B cell (primary cell): ENCODE measurements around the gene SUSD3. TPM values are rescaled to one million over a fixed set of nuclear protein-coding genes. Genes with fewer than 3 reads are reported as not detected.
A peak's percentile ranks its signal among the peaks of the same experiment; 100 is the strongest.

Source experiments
- ATAC-seq: fragments of 200-7000 bp; cut with Tn5 transposase; one replicate; pipeline ENCODE4 v1.10.0; 2021; ENCODE audit warnings: low read depth, mild to moderate bottlenecking, moderate number of reproducible peaks, moderate library complexity
- CTCF ChIA-PET: fragments of 350-600 bp; sonication (Branson Sonifier 250); formaldehyde crosslinking; loops from one replicate; lab custom pipeline; 2021; ENCODE audit warnings: antibody characterized with exemption, inconsistent platforms; lab: Charles Lee
- POLR2A ChIA-PET: fragments of 350-600 bp; sonication (Branson Sonifier 250); formaldehyde crosslinking; loops from one replicate; lab custom pipeline; 2021; ENCODE audit warnings: antibody characterized with exemption; lab: Charles Lee
- DNase-seq: peaks from one replicate; pipeline ENCODE4 v3.0.0; 2013
- H2AFZ ChIP-seq: 2 replicates; pipeline ENCODE4 v1.6.1; 2012; ENCODE audit warnings: mild to moderate bottlenecking, low read depth, low read length; ENCODE audit not compliant: insufficient read depth, poor library complexity, severe bottlenecking
- H3K27ac ChIP-seq, 2 donors: 1 replicate in 1 of 2; 2 replicates in 1 of 2; pipeline ENCODE4 v1.5.1; 2012 to 2013; ENCODE audit warnings: low read length in 2 of 2, mild to moderate bottlenecking in 2 of 2, moderate library complexity in 1 of 2
- H3K27me3 ChIP-seq, 4 experiments: fragments of 200-600 bp in 1 of 4; sonication (generic) in 1 of 4; replicated peaks in 1 of 4; 1 replicate in 2 of 4; 2 replicates in 2 of 4; pipeline versions ENCODE4 v1.6.1 to v1.7.0; 2013 to 2016; ENCODE audit warnings: low read length in 3 of 4, mild to moderate bottlenecking in 2 of 4, mixed read lengths in 1 of 4, moderate library complexity in 1 of 4; ENCODE audit not compliant: insufficient read depth in 4 of 4, control insufficient read depth in 3 of 4; ENCODE audit errors: control extremely low read depth in 1 of 4
- H3K36me3 ChIP-seq, 2 experiments: replicated peaks in 1 of 2; 1 replicate in 1 of 2; 2 replicates in 1 of 2; pipeline versions ENCODE4 v1.6.1 to v1.7.1; 2013; ENCODE audit warnings: low read length in 1 of 2; ENCODE audit not compliant: insufficient read depth in 2 of 2, control insufficient read depth in 1 of 2; ENCODE audit errors: control extremely low read depth in 1 of 2, extremely low read depth in 1 of 2
- H3K4me1 ChIP-seq, 2 donors: fragments of 200-600 bp in 1 of 2; sonication (generic) in 1 of 2; 1 replicate in 1 of 2; 2 replicates in 1 of 2; pipeline versions ENCODE4 v1.5.1 to v1.6.1; 2013 to 2017; ENCODE audit warnings: low read length in 2 of 2; ENCODE audit not compliant: control insufficient read depth in 2 of 2, insufficient read depth in 2 of 2
- H3K4me2 ChIP-seq: replicated peaks from 2 replicates; pipeline ENCODE3; 2012; ENCODE audit warnings: mild to moderate bottlenecking, low read depth, low read length; ENCODE audit not compliant: poor library complexity, severe bottlenecking
- H3K4me3 ChIP-seq, 5 experiments: fragments of 200-600 bp in 1 of 5; sonication (generic) in 1 of 5; 1 replicate in 3 of 5; 2 replicates in 2 of 5; pipeline versions ENCODE4 v1.5.1 to v1.7.0; 2011 to 2016; ENCODE audit warnings: low read length in 4 of 5, mild to moderate bottlenecking in 4 of 5, low read depth in 2 of 5, control low read depth in 1 of 5, moderate library complexity in 1 of 5; ENCODE audit not compliant: insufficient read depth in 1 of 5; ENCODE audit errors: control extremely low read depth in 1 of 5, extremely low read depth in 1 of 5
- H3K79me2 ChIP-seq: fragments of 200-600 bp; sonication (generic); one replicate; pipeline ENCODE4 v1.6.0; 2016; ENCODE audit warnings: low read length; ENCODE audit not compliant: control insufficient read depth, insufficient read depth
- H3K9ac ChIP-seq: fragments of 200-600 bp; sonication (generic); 2 replicates; pipeline ENCODE4 v1.6.1; 2017; ENCODE audit warnings: mild to moderate bottlenecking, low read length, moderate library complexity
- H3K9me3 ChIP-seq, 3 donors: one replicate each; pipeline versions ENCODE4 v1.6.1 to v1.7.1; 2013; ENCODE audit warnings: low read length in 2 of 3; ENCODE audit not compliant: control insufficient read depth in 2 of 3, insufficient read depth in 1 of 3; ENCODE audit errors: control extremely low read depth in 1 of 3
- H4K20me1 ChIP-seq: 2 replicates; pipeline ENCODE4 v1.6.0; 2012; ENCODE audit warnings: mild to moderate bottlenecking, low read length; ENCODE audit not compliant: insufficient read depth, control insufficient read depth, poor library complexity, severe bottlenecking
- H3K27ac Mint-ChIP-seq: one replicate; pipeline ENCODE4 v1.8.0; 2021; ENCODE audit warnings: mixed read lengths
- H3K27me3 Mint-ChIP-seq: one replicate; pipeline ENCODE4 v1.8.0; 2021; ENCODE audit warnings: mixed read lengths
- H3K4me1 Mint-ChIP-seq: one replicate; pipeline ENCODE4 v1.8.0; 2021; ENCODE audit warnings: mixed read lengths
- H3K4me3 Mint-ChIP-seq: one replicate; pipeline ENCODE4 v1.8.0; 2021; ENCODE audit warnings: mixed read lengths
- H3K9me3 Mint-ChIP-seq: one replicate; pipeline ENCODE4 v1.8.0; 2022; ENCODE audit warnings: mixed read lengths; ENCODE audit not compliant: insufficient read depth
- CTCF ChIP-seq: fragments of 200-600 bp; IDR thresholded peaks from one replicate; pipeline ENCODE4 v1.8.0; 2022; ENCODE audit warnings: antibody characterized with exemption, mild to moderate bottlenecking
- EZH2 ChIP-seq: IDR thresholded peaks from 2 replicates; pipeline ENCODE4 v1.6.1; 2012; ENCODE audit warnings: borderline replicate concordance, low read depth, mild to moderate bottlenecking, moderate library complexity, low read length; ENCODE audit not compliant: insufficient read depth, poor library complexity, severe bottlenecking
- WGBS: methylation state at CpG from one replicate; pipeline ENCODE4 v1.1.5; 2013; ENCODE audit warnings: missing lambda C conversion rate; ENCODE audit not compliant: insufficient coverage; 5-methylcytosine and 5-hydroxymethylcytosine counted together
- intact Hi-C: fragments of 100-400 bp; cut with micrococcal nuclease; formaldehyde crosslinking; loops from one replicate; pipeline ENCODE4 v1.10.0; 2022
- polyA plus RNA-seq: library from polyadenylated mRNA; depleted of rRNA; stranded (reverse); fragments of >200 nt; gene quantifications from 2 replicates; pipeline ENCODE4 v1.2.3, GENCODE V29; 2012
- total RNA-seq, 2 donors: library from RNA; stranded (reverse); fragments of 120-200 nt in 1 of 2; gene quantifications; 1 replicate in 1 of 2; 2 replicates in 1 of 2; pipeline versions ENCODE4 v1.2.3 to v1.2.4, GENCODE V29; 2013 to 2022

The SUSD3 gene
- total and polyA plus RNA-seq, 2 donors (not counting 1 experiment from before 2014, with no cell fraction given) = 41.0 to 85.0 TPM

DNA sequence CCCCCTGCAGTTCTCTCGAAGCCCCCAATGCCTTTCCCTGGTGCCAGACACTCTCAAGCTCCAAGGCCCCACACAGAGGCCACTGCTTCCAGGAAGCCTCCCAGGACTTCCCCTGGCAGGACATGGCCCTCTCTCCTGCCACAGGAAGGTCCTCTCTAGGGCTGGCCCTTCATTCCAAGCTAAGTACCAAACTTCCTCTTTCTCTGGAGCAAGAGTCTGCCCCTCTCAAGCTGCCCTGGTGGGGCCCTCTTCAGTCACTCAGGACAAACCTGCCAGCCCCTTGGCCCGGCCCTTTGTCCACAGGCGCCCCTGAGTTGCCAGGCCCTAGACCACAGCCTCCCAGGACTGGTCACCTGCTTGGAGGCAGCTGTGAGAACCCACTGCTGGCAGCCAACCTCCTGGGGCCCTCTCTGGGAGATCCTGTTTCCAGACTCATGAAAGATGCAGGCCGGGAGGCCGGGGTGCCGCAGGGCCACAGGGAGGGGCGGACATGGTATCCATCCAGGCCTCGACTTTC, 69.0 kb downstream of the SUSD3 start:
- DNase-seq = peak; percentile 35
- Histone ChIP-seq H3K36me3 (no peaks in the 10 kb centered on the region), H3K79me2 (peaks cover 6% of the 10 kb centered on the region), H3K27me3 (no peaks in the 10 kb centered on the region), H3K27ac (no peak overlapping the region), H4K20me1 (no peaks in the 10 kb centered on the region), H3K9me3 (no peaks in the 10 kb centered on the region), H3K4me2 (no peak overlapping the region), H3K9ac (no peak overlapping the region), H3K4me1 (peaks cover 3 to 13% of the 10 kb centered on the region in 2 donors), H3K4me3 (no peak overlapping the region), H2AFZ (no peak overlapping the region)
- CTCF ChIA-PET = no interaction called here
- intact Hi-C loops = no loop called here
- POLR2A ChIA-PET = no interaction called here
- TF ChIP-seq CTCF (no peak), EZH2 (no peak)
- WGBS = 71% methylated on average over 8 of the region's 8 CpGs
- Mint-ChIP-seq H3K4me3 (no peak overlapping the region), H3K9me3 (no peaks in the 10 kb centered on the region), H3K27ac (no peak overlapping the region), H3K4me1 (peaks cover 27% of the 10 kb centered on the region), H3K27me3 (no peaks in the 10 kb centered on the region)
- no peak for ATAC-seq

GRCh38 chr9:93128011-93128714, 69.7 kb downstream of the SUSD3 start:
- no peak overlapping the region for H3K4me3 ChIP-seq
- ATAC-seq (no peak), DNase-seq (no peak)
- H3K4me1 ChIP-seq = peaks cover 8 to 19% of the 10 kb centered on the region in 2 donors
- Mint-ChIP-seq H3K4me3 (no peak overlapping the region), H3K4me1 (peaks cover 34% of the 10 kb centered on the region), H3K27ac (no peak overlapping the region), H3K9me3 (no peaks in the 10 kb centered on the region), H3K27me3 (no peaks in the 10 kb centered on the region)
- no peak overlapping the region for H3K4me2 ChIP-seq
- no peak overlapping the region for H3K9ac ChIP-seq
- peaks cover 13% of the 10 kb centered on the region for H3K79me2 ChIP-seq
- peaks cover 0 to 3% (median 0%) of the 10 kb centered on the region in 4 experiments for H3K27me3 ChIP-seq
- no peak for TF ChIP-seq CTCF
- no peak for TF ChIP-seq EZH2
- no peak overlapping the region for H3K27ac ChIP-seq
- 87% methylated on average over 13 of the region's 14 CpGs for WGBS
- intact Hi-C loops = no loop called here
- ChIA-PET CTCF (no interaction called here), POLR2A (no interaction called here)
- H2AFZ ChIP-seq = no peak overlapping the region
- peaks cover 5% of the 10 kb centered on the region for H4K20me1 ChIP-seq
- no peaks in the 10 kb centered on the region for H3K36me3 ChIP-seq
- H3K9me3 ChIP-seq = no peaks in the 10 kb centered on the region
